HG02981 (cell line): Measurements from ENCODE around the gene SCO1.
"Not testable (repeated sequence)": the region's sequence is repeated elsewhere in the genome, so short reads cannot be mapped to it uniquely, and the experiment has no call there.

Experiments used
- ATAC-seq: cut with Tn5 transposase; IDR thresholded peaks from one replicate; pipeline ENCODE4 v1.9.1; 2021; ENCODE audit warnings: mild to moderate bottlenecking, moderate library complexity; ENCODE audit not compliant: unreplicated experiment

The SCO1 gene

GRCh38 chr17:10726196-10726595 lies 28.9 kb upstream of the SCO1 start:
- ATAC-seq = no peak

GRCh38 chr17:10725262-10725661 lies 27.9 kb upstream of the SCO1 start:
- no peak for ATAC-seq

- ATAC-seq = no peak
These were observed 27.3 kb upstream of the SCO1 start for GRCh38 chr17:10724546-10725195.

GRCh38 chr17:10718547-10718946 lies 21.2 kb upstream of the SCO1 start:
- ATAC-seq = no peak

- ATAC-seq = no peak
These were observed 18.9 kb upstream of the SCO1 start for GRCh38 chr17:10716218-10716617.

GRCh38 chr17:10713318-10713717 lies 16.0 kb upstream of the SCO1 start:
- ATAC-seq = no peak

- ATAC-seq = no peak
These were observed 8.4 kb upstream of the SCO1 start for GRCh38 chr17:10705727-10706126.

GRCh38 chr17:10702574-10702973 lies 5.2 kb upstream of the SCO1 start:
- ATAC-seq = no peak

- ATAC-seq = no peak
These were observed 2.5 kb upstream of the SCO1 start for GRCh38 chr17:10699856-10700255.

GRCh38 chr17:10698096-10698818 lies 924 bp upstream of the SCO1 start:
- ATAC-seq = no peak

GRCh38 chr17:10695875-10696407 lies 1.4 kb downstream of the SCO1 start:
- not testable (repeated sequence) for ATAC-seq

- no peak for ATAC-seq
These were observed 9.8 kb downstream of the SCO1 start for GRCh38 chr17:10687499-10687898.

GRCh38 chr17:10683853-10684252 lies 13.5 kb downstream of the SCO1 start:
- ATAC-seq = no peak

GRCh38 chr17:10681866-10682446 lies 15.4 kb downstream of the SCO1 start:
- no peak for ATAC-seq

GRCh38 chr17:10674704-10675103 lies 22.6 kb downstream of the SCO1 start:
- no peak for ATAC-seq

GRCh38 chr17:10673312-10673711 lies 24.0 kb downstream of the SCO1 start:
- no peak for ATAC-seq

- no peak for ATAC-seq
These were observed 28.6 kb downstream of the SCO1 start for GRCh38 chr17:10668775-10669174.

GRCh38 chr17:10666906-10667305 lies 30.4 kb downstream of the SCO1 start:
- no peak for ATAC-seq

GRCh38 chr17:10664571-10664970 lies 32.8 kb downstream of the SCO1 start:
- ATAC-seq = no peak

- no peak for ATAC-seq
These were observed 34.1 kb downstream of the SCO1 start for GRCh38 chr17:10663231-10663630.

- no peak for ATAC-seq
These were observed 35.9 kb downstream of the SCO1 start for GRCh38 chr17:10661437-10661836.

- no peak for ATAC-seq
These were observed 39.5 kb downstream of the SCO1 start for GRCh38 chr17:10657879-10658278.
